CD4-positive, alpha-beta T cell treated with Interleukin-6 for 4 hours (primary cell): ENCODE data around the gene PDLIM4.

Experiments
- DNase-seq: peaks from one replicate; pipeline ENCODE4 v3.0.0-alpha.2; 2020; ENCODE audit warnings: mixed read lengths

PDLIM4 gene

DNA sequence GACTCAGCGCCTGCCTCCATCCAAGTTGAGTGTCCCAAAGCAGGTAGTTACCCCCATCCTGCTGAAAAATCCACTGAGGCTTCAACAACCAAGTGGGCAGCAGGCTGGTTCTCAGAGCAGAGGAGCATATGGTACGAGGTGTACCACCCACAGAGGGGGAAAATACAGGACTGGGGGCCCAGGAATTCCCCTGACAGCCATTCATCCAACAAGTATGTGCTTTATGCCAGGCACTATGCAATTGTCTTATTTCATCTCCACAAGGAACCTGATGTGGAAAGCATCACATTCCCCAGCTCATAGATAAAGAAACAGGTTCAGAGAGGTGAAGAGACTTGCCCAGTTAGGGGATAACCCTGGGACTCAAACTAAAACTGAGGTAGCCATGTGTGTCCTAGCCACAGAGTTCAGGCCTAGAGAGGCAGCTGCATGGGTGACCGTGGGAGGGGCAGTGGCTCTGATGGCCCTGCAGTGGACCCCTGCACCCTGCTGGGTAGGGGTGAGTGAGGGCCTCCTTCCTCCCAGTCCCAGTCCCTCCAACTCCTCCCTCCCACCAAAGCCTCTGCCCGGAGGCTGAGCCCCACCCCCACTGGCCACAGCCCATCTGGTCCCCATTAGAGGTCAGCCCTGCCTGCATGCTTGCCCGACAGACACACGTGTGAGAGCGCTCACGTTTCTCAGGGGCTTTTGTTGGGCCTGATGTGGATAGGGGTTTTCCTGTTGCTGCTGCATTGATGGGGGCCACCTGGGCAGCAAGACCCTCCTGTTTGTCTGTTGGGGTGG, 11.5 kb downstream of the PDLIM4 start:
- no peak for DNase-seq

DNA sequence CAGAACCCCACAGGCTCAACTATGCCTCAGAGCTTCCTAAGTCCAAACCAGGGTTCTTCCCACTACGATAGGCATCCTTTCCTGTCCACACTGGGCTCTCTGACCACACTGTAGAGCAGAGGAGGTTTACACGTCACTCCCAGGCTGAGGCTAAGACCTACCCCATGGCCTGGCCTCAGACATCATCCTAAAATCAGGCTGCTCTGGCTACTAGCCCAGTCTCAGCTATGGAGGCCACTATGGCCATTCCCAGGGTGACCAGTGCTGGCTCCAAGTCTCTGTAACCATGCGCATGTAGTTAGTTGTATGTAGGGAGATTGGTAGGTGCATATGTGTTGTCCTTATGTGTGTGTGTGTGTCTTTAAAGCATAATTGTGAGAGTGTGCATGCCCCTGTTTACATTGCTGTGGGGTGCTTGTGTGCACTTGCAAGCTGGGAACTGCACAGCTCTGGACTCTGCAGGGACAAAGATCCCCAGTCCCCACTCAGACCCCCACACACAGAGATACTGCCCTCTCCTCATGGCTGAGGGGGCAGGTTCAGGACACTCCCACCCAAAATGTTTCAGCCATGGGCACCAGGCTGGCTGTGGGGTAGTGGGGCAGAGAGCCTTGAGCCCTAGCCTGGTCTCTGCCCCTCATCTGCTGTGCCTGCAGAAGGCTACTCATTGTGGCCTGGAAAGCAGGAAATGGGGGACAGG, 12.3 kb downstream of the PDLIM4 start:
- no peak for DNase-seq

DNA sequence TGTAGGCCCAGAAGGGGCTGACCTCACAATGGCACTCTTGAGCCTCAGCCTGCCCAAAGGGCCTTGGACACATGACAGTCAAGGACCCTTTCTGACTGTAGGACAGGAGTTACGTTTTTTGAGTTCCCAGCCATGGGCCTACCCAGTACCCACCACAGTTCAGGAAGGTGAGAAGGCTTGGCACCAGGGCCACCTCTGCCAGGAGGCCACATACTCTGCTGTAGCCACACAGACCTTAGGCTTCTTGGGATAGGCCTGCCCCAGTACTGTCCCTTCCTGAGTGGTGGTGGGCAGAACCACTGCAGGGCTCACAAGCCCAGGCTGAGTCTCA, 12.8 kb downstream of the PDLIM4 start:
- DNase-seq: no peak

DNA sequence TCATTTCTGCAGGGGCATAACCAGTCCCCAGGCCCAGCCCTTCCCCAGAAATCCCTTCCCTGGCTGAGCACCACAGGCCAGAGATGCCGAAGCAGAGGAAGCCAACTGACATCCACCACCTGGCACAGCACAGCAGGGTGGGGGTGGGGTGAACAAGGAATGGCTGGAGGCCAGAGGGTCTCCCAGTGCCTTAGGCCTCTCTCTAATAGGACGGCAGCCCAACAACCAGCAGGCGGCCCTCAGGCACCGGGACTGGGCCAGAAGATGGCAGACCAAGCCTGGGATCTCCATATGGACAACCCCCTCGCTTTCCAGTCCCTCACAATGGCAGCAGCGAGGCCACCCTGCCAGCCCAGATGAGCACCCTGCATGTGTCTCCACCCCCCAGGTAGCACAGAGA, 13.2 kb downstream of the PDLIM4 start:
- no peak for DNase-seq

DNA sequence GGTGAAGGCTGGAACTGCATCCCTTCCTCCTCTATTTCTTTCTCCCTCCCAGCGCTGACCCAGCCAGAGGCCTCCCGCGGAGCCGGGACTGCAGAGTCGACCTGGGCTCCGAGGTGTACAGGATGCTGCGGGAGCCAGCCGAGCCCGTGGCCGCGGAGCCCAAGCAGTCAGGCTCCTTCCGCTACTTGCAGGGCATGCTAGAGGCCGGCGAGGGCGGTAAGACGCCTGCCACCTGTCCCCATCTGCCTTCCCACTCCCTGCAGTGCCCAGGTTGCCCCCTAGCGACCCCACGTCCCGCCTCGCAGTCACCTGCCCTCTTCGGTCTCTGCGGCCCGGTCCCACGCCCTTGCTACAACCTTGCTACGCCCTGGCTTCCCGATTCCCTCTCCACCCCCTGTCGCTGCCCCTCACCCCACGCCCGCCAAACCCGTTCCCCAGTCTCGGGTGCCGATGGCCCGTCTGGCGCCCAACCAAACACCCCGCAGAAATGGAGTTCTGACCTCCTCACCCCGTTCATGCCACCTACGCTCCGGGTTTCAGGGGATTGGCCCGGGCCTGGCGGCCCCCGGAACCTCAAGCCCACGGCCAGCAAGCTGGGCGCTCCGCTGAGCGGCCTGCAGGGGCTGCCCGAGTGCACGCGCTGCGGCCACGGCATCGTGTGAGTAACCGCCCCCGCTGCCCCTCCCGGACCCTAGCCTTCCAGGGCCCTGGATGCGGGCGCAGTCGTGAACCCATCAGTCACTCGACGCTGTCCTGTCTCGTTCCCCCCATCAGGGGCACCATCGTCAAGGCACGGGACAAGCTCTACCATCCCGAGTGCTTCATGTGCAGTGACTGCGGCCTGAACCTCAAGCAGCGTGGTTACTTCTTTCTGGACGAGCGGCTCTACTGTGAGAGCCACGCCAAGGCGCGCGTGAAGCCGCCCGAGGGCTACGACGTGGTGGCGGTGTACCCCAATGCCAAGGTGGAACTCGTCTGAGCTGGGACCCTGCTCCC, 14.1 kb downstream of the PDLIM4 start:
- DNase-seq: peak; percentile 19

DNA sequence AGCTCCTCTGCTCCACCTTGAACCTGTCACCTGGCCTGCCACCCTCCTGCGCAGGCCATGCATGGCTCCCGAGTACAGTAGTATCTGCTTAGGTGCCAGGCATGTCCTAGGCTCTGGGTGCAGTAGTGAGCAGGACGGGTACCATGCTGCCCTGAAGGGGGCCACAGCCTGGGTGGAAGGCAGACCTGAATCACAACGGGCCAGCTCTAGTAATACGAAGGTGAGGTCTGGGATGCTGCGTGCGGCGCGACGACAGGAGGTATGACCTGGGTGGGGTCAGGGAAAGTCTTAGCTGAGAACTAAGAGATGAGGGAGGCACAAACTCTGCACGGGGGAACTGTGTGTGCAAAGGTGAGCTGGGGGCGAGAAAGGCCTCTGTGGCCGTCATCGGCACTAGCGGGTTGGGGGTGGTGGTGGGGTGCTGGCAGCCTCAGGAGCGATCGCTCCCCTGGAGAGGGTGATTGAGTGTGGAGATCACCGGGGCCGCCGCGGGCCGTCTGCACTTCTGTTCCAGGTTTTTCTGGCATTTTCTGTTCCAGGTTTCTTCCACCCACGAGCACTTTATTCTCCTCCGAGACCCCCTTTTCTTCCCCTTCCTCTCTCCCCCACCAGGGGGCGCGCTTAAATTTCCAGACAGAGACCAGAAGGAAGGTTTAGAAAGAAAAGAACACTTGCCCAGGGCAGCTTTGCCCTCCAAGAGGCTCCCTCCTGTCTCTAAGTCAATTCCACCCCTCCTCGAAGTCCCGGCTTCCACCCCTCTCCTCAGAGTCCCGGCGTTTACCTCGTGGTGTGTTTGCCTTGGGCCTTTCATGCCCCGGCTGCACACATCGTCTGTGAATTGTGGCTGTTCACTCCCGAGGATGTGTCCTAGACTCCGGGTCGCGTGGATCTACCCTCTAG, 15.1 kb downstream of the PDLIM4 start:
- DNase-seq: peak; percentile 75

DNA sequence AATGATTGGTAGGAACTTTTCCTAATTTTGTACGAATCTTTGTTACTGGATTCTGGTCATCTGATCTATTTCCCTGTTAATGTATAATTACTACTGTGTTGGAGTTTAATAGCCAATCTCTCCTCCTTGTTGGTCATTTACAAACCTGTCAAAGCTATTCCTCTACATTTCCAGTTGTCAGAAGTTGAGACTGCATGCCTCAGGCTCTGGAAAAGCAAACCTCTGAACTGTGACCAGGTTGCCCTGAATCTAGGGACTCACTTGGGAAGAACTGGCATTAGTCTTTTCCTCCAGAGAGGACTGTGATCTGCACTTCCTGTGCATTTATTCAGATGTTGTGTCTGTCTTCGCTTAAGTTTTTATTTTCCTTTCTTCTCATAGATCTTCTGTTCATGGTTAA, 16.1 kb downstream of the PDLIM4 start:
- no peak for DNase-seq

DNA sequence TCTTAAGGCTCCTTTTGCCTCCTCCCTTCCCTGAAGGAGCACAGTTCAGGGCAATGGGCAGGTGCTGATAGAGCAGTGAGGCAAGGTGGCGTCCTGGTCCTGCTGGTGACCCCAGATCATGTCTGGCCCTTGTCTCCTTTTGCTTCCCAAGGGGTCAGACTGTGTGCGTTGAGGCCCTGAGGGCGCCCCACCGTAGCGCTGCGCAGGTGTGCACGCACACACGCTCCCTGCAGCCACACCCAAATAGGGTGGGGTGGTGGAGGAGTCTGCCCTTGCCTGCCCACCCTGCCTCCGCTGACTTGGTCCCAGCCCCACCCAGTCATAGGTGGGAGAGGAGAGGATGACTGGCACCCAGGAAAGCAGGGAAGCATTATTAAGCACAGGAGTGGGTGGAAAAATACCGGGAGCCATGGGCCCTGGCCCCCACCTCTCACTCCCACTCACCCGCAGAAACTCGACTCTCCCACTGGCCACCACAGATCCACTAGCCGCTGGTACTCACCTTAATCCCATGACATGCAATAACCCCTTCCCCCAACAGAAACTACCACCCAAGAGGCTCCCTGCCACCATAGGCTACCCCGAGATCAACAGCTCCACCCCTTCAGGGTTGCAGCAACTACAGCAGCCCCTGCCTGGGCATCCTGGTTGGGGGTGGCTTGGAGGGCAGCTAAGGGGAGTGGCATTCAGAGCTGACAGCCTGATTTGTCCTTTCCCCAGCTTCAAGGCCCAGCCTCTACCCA, 16.7 kb downstream of the PDLIM4 start:
- no peak for DNase-seq

DNA sequence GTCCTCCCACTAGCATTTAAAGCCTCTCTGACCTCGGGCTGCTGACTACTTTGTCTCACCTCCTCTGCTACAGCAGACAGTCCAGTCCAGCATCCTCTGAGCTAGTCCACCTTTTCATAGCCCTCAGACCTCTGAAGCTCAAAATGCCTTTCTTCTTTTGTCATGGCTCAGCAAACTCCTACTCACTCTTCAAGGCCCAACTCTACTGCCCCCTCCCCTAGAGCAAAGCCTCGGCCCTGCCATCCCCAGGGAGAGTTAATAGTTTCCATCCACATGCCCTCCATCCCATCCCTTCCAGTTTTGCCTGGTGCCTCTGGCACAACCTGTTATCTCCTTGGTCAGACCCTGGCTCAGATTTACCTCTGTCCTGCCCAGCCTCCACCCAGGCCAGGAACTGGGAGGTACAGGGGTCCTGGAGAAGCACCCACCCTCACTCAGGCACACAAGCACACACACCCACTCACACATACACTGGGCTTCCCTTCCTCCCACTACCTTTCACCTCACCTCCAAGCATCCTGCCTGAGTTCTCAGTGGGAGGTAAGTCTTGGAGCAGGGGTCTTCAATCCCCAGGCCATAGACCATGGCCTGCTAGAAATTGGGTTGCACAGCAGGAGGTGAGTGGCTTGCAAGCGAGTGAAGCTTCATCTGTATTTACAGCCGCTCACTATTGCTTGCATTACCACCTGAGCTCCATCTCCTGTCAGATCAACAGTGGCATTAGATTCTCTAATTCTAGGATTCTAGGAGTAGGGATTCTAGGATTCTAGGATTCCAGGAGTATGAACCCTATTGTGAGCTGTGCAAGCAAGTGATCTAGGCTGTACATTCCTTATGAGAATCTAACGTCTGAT, 18.1 kb downstream of the PDLIM4 start:
- DNase-seq: no peak

DNA sequence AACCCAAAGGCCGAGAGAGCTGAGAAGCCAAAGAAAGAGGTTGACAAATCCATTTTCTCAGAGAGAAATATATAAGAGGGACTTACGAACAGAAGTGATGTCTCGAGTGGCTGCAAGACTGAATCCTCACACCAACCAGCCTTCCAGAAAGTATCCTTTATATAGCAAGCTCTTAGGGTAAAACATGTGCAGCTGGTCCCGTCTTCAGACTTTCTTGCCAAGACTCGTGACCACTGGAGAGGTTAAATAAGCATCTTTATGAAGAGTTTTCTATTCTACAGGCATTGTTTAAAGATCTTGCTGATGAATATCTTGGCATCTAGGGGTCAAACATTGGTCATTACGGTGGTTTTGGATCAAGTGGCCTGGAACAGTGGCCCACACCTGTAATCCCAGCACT, 19.8 kb downstream of the PDLIM4 start:
- no peak for DNase-seq

DNA sequence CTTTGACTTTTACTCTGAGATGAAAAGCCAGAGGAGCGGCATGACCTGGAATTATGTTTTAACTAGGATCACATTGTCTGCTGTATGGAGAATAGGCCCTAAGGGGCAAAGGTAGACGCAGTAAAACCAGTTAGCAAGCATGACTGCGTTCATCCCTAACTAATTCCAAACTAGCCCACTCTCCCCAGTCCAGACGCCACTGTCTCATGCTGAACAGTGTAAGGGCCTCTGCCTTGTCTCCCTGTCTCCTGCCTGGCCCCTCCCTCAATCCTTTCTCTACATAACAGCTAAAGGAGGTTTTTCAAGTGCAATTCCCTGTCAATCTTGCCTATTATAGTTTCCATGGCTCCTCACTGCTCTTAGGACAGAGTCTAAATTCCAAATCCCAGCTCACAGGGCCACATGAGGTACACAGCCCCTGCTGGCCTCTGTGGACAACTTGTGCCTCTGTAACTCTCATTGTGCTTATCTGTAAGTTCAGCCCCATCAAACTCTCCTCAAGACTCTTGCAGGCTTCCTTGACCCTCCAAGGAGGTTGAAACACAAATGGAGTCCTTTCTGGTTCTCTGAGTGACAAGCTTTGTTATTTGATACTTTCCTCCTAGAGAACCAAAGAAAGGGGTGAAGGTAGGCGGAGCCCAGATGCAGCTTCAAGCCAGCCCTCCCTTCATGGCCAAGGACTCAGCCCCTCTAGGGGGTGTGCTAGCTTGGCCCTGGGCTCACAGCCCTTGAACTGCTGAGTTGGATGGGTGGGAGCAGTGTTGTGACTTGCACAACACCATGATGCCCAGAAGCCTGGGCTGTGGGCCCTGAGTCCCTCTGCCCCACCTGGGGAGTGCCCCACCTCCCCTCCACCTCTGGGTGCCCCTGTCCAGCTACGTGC, 20.7 kb downstream of the PDLIM4 start:
- no peak for DNase-seq

DNA sequence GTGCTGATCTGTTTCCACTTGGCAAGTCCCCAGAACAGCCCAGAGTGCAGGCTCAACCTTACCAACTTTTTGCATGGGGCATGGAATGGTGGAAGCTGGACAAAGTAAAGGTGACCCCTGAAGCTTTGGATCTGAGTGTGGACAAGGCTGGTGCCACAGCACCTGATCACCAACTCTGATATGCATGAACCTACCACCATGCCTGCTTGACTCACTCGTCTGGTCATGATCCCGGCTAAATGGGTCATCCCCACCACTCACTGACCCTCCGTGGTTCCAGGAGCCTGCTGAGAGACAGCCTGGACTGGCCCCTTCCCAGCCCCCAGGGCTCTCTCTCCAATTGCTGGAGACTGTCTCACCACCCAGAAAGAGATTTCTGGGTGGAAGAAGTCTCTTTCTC, 22.3 kb downstream of the PDLIM4 start:
- no peak for DNase-seq

DNA sequence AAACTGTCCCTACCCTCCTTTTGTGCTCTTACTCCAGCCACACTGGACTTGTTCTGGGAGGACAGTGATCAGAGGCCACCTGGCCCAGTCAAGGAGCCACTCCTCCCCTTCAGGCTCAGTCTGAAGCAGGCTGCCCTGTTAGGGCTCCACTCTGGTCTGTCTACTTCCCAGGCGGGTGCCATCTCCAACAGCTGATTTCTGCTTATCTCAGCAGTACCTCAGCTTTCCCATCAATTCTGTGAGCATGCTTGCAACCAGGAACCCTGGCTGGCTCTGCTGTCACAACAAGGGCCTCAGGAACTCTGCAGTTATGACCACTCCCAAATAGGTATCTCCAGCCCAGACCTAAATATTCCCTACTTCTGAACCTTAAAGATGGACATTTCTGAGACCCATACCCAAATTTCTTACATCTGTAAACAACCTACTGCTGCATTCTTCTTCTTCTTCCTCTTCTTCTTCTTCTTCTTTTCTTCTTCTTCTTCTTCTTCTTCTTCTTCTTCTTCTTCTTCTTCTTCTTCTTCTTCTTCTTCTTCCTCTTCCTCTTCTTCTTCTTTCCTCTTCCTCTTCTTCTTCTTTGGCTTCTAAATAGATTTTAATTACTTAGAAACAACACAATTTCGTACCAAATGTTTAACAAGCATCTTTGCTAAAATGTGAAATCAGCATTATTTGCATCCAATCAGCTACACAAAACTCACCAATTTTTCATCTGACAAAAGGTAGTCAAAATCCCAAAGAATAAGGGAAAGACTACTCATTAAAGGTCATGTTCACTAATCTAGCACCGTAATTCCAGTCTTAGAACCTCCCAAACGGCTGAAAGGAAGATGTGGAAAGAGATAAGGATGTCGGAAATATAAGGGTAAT, 23.1 kb downstream of the PDLIM4 start:
- DNase-seq: no peak

DNA sequence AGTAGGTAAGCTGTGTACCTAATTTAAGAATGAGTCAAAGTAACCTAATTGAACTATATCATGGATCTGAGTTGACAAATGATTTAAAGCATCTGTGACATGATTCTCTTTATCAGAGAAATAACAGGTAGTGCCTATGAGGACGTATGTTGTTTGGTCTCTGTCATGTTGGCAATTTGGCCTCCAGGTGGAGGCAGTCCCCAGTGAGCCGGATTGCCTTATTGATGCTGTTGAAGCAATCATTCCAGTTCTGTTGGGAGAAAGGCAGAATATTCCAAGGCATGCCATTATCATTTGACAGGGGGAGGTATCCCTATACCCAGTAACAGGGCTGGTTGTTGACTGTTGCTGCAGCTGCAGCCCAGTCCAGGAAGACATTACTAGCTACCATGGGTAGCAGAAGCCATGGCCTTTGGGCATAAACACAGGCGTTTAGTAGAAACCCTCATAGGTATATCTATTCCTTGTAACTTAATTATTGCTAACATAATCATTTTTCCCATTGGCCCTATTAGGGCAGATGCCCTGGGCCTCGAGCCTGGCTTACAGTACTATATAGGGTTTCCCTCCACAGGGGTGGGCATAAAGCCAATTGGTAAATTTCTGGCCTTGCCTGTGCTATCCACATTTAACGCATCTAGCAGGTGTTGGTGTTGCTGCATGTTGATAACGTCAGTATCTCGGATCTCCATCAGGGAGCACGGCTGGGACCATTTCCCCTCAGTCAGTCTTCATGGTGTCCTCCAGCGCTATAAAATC, 24.5 kb downstream of the PDLIM4 start:
- DNase-seq: no peak

DNA sequence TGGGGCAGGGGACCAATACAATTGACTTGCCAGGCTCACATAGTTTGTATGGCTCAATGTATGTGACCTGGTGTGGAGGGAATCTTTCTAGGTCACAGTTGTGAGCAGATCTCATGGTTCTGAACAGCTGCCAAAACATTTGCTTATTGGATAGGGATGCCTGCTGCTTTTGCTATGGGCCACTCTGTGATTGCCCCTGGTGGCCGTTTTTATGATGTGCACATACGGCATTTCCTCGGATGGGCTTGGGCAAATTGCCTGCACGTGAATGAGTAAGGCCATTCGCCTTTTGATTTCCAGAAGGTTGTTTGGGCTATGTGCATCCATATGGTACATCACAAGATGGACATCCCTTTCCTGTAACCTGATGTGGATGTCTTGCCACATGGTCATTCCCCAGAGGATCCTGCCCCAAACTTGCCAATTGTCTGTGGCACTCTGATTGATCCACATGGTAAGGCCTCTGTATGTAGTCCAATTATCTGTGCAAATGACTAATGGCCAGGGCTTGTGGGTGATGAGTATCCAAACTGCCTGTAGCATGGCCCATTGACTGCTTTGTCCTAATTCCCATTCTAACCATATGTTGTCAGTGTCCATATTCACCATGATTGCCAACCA, 26.0 kb downstream of the PDLIM4 start:
- DNase-seq: no peak

DNA sequence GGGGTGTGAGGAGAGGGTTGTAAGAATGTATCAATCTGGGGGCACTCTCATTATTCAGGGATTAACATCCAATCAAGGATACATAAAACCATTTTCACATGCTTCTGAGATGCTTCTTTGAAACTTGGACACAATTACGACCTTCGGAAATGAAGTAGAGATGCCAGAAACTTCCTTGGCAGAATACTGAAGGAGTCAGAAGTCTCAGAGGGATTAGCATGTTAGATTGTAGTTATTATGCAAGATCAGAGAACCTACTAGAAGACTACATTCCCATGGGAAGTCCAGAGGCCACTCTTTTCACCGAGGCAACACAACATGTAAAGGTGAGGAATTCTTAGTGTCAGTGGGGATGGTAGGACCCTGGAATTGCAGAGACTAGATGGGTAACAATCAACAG, 31.6 kb downstream of the PDLIM4 start:
- no peak for DNase-seq

DNA sequence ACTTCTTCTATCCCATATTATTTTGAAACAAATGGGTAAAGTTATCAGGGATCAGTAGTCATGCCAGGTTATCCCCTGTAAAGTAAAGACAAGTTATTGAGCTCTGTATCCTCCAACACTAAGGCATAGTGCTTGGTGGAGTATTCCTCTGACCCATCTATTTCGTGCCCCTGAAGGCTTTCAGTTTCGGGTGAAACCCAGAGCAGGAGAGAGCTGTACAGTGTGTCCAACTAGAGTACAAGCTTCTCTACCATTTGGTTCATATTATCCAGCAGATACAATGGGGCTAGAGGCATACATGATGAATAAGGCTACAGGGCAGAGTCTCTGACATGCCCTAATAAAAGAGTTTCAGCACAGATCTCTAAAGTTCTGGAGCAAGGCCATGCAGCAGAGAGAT, 33.5 kb downstream of the PDLIM4 start:
- DNase-seq: no peak
